ENCODE measurements around the gene SMIM28.

Gene SMIM28

GRCh38 chr6:138418118-138418742 is 40.5 kb downstream of the SMIM28 start:
- Histone ChIP-seq H3K27ac (ENCODE audit: low read depth, low read length) (no peak overlapping the region), H3K79me2 (ENCODE audit: insufficient read depth, low read length) (no peaks in the 10 kb centered on the region), H3F3A (ENCODE audit: insufficient read depth) (no peaks in the 10 kb centered on the region), H3K4me2 (ENCODE audit: low read depth, low read length, poor library complexity, severe bottlenecking) (no peak overlapping the region), H3K9me3 (ENCODE audit: insufficient read depth, low read length) (no peaks in the 10 kb centered on the region), H3K9ac (ENCODE audit: low read length) (no peak overlapping the region), H3K27me3 (ENCODE audit: low read length) (no peaks in the 10 kb centered on the region), H3K36me3 (ENCODE audit: low read length) (no peaks in the 10 kb centered on the region), H4K20me1 (ENCODE audit: low read depth, low read length) (no peaks in the 10 kb centered on the region), H3K4me3 (ENCODE audit: insufficient read depth, low read length, poor library complexity, severe bottlenecking) (no peak overlapping the region), H3K9me2 (replicated peaks; ENCODE audit: insufficient read depth, low read length) (no peaks in the 10 kb centered on the region), H2AFZ (ENCODE audit: low read depth, low read length, severe bottlenecking) (no peak overlapping the region)
- TF ChIP-seq EZH2phosphoT487 (conservative IDR thresholded peaks at IDR 0.05; ENCODE audit: low read length): no peak
- TF ChIP-seq CTCF (IDR thresholded peaks at IDR 0.05; ENCODE audit: insufficient read depth, low read length, poor library complexity, severe bottlenecking): no peak

GRCh38 chr6:138419766-138420165 is 42.1 kb downstream of the SMIM28 start:
- Histone ChIP-seq H3F3A (ENCODE audit: insufficient read depth) (no peaks in the 10 kb centered on the region), H3K4me2 (ENCODE audit: low read depth, low read length, poor library complexity, severe bottlenecking) (no peak overlapping the region), H3K36me3 (ENCODE audit: low read length) (no peaks in the 10 kb centered on the region), H3K9ac (ENCODE audit: low read length) (no peak overlapping the region), H3K79me2 (ENCODE audit: insufficient read depth, low read length) (no peaks in the 10 kb centered on the region), H3K9me2 (replicated peaks; ENCODE audit: insufficient read depth, low read length) (no peaks in the 10 kb centered on the region), H3K27me3 (ENCODE audit: low read length) (no peaks in the 10 kb centered on the region), H3K9me3 (ENCODE audit: insufficient read depth, low read length) (no peaks in the 10 kb centered on the region), H2AFZ (ENCODE audit: low read depth, low read length, severe bottlenecking) (no peak overlapping the region), H3K27ac (ENCODE audit: low read depth, low read length) (no peak overlapping the region), H3K4me3 (ENCODE audit: insufficient read depth, low read length, poor library complexity, severe bottlenecking) (no peak overlapping the region), H4K20me1 (ENCODE audit: low read depth, low read length) (no peaks in the 10 kb centered on the region)
- TF ChIP-seq CTCF (IDR thresholded peaks at IDR 0.05; ENCODE audit: insufficient read depth, low read length, poor library complexity, severe bottlenecking): no peak
- TF ChIP-seq EZH2phosphoT487 (conservative IDR thresholded peaks at IDR 0.05; ENCODE audit: low read length): no peak

DNA sequence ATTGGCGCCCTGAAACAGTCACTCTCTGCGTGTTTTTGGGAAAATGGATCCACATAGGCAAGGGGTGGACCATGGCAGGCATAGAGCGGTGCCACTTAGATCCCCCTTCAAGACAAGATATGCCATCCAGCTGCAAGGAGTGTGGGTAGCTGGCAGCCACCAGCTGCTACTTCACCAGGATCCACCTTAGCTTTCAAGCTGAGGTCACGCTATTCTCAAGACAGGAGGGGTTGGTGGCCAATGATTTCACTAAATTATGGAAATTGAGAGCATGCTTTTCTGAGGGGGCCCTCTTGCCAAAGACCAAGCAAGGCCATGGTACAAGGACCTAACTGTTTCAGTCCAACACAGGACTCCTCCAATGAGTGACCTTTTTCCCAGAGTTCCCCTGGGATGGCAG is 42.7 kb downstream of the SMIM28 start:
- no peak for TF ChIP-seq CTCF (IDR thresholded peaks at IDR 0.05; ENCODE audit: insufficient read depth, low read length, poor library complexity, severe bottlenecking)
- TF ChIP-seq EZH2phosphoT487 (conservative IDR thresholded peaks at IDR 0.05; ENCODE audit: low read length): no peak
- Histone ChIP-seq H3K79me2 (ENCODE audit: insufficient read depth, low read length) (no peaks in the 10 kb centered on the region), H3K9me2 (replicated peaks; ENCODE audit: insufficient read depth, low read length) (no peaks in the 10 kb centered on the region), H3K36me3 (ENCODE audit: low read length) (no peaks in the 10 kb centered on the region), H2AFZ (ENCODE audit: low read depth, low read length, severe bottlenecking) (no peak overlapping the region), H3K9me3 (ENCODE audit: insufficient read depth, low read length) (no peaks in the 10 kb centered on the region), H3K4me3 (ENCODE audit: insufficient read depth, low read length, poor library complexity, severe bottlenecking) (no peak overlapping the region), H4K20me1 (ENCODE audit: low read depth, low read length) (no peaks in the 10 kb centered on the region), H3K9ac (ENCODE audit: low read length) (no peak overlapping the region), H3K27me3 (ENCODE audit: low read length) (no peaks in the 10 kb centered on the region), H3K4me2 (ENCODE audit: low read depth, low read length, poor library complexity, severe bottlenecking) (no peak overlapping the region), H3F3A (ENCODE audit: insufficient read depth) (no peaks in the 10 kb centered on the region), H3K27ac (ENCODE audit: low read depth, low read length) (no peak overlapping the region)

Data from SU-DHL-6 (cell line).